Measurements from ENCODE around the gene GRAMD2A. TPM values are rescaled to one million over a fixed set of nuclear protein-coding genes. Genes with fewer than 3 reads are reported as not detected.

The GRAMD2A gene
- total RNA-seq, result 0.05 TPM in 1 of 2 replicates, not detected in the other

GRCh38 chr15:72197460-72198355 is at the start of gene GRAMD2A:
Gene GRAMD2A (minus strand): TSS chr15:72197787.

GRCh38 chr15:72231066-72231832 is 33.7 kb upstream of the GRAMD2A start, which contains the start of gene PKM:
Gene PKM (minus strand): TSS chr15:72231190. CDS start chr15:72219097, 12,093 bp downstream.

DNA sequence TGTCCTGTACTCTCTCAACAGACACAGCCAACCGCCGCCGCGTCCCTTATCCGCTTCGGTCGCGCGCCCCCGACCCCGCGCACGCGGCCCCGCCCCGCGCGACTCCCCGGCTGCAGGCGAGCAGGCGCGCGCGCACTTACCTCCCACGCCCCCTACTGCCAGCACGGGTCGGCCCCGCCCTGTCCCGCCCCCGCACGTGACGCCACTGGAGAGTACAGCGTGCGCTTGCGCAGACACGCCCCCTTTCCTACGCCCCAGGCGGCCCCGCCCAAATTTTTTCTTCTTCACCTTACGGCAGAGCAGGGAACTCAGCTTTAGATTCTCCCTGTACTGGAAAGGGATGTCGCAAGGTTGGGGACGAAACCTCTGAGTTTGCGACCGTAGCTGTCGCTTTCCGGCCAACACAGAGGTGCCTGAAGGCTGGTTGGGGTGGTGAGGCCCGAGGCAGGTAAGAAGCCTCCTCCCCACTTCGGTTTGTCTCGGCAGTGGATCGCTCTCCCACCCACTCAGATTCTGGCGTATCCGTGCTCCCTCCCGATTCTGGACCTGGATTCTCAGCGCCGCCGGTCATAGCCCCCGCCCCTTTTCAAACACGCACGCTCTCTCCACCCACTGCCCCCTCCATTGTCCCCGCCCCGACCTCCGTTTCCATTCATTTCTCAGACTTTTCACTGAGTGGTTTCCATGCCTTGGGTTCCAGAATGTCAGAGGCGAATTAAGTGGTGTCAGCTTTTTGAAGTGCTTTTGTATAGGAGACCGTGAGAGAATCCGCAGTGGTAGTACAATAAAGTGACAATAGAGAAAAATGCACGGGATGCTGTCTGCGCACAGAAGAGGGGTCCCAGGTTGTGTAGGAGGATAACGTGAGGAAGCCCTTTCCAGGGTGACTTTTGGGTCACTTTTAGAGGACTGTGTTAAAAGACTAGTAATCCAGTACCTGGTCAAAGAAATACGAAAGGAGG is 79.3 kb downstream of the GRAMD2A start, which contains the start of the genes MYO9A and SENP8:
Gene MYO9A (minus strand): TSS at position 134 of the 962 bp plus-strand sequence. CDS start 71,587 bp downstream, outside the sequence.
Gene SENP8 (plus strand): TSS at position 387 of the 962 bp plus-strand sequence. CDS start 21,221 bp downstream, outside the sequence.

Other genes starting within 250 kb of the GRAMD2A start
- gene MYO9A, start 79.6 kb downstream of the GRAMD2A start, total RNA-seq, result 15.3 and 18.1 TPM in 2 replicates
- gene SENP8, start 79.4 kb downstream of the GRAMD2A start, total RNA-seq, result 2.2 and 3.0 TPM in 2 replicates
- gene PKM, start 33.4 kb upstream of the GRAMD2A start, total RNA-seq, result 934 and 982 TPM in 2 replicates
- 9.7 and 12.8 TPM in 2 replicates for gene PARP6, start 74.8 kb upstream of the GRAMD2A start, total RNA-seq
- 0.19 and 1.3 TPM in 2 replicates for gene CELF6, start 122.4 kb upstream of the GRAMD2A start, total RNA-seq
- gene HEXA, start 178.2 kb upstream of the GRAMD2A start, total RNA-seq, result 173 and 191 TPM in 2 replicates
- not detected in 2 replicates for gene TMEM202, start 200.5 kb upstream of the GRAMD2A start, total RNA-seq

Data from cardiac ventricle fibroblast (primary cell).